NCI-H2107 treated with DMSO at 0.1 percent for 48 hours (cell line): ENCODE results near the gene IFIT2.
"Not testable (repeated sequence)": the region's sequence is repeated elsewhere in the genome, so short reads cannot be mapped to it uniquely, and the experiment has no call there.

Experiments used
- DNase-seq: peaks from one replicate; lab custom pipeline; 2025; ENCODE audit not compliant: unreplicated experiment; lab: John Stamatoyannopoulos, UW

Gene IFIT2

GRCh38 chr10:89306434-89307268, 4.8 kb downstream of the IFIT2 start:
- no peak for DNase-seq

GRCh38 chr10:89307269-89307577, 5.4 kb downstream of the IFIT2 start:
- DNase-seq: no peak

GRCh38 chr10:89308266-89308665, 6.4 kb downstream of the IFIT2 start:
- no peak for DNase-seq

GRCh38 chr10:89308736-89309135, 6.9 kb downstream of the IFIT2 start:
- DNase-seq: no peak

GRCh38 chr10:89309156-89310055, 7.6 kb downstream of the IFIT2 start:
- DNase-seq: no peak

GRCh38 chr10:89310056-89310893, 8.4 kb downstream of the IFIT2 start:
- no peak for DNase-seq

GRCh38 chr10:89312973-89313372, 11.1 kb downstream of the IFIT2 start:
- no peak for DNase-seq

GRCh38 chr10:89314676-89315075, 12.8 kb downstream of the IFIT2 start:
- no peak for DNase-seq

GRCh38 chr10:89318047-89318446, 16.2 kb downstream of the IFIT2 start:
- not testable (repeated sequence) for DNase-seq

- DNase-seq: not testable (repeated sequence)
Observed at GRCh38 chr10:89325081-89325480, 23.2 kb downstream of the IFIT2 start.

GRCh38 chr10:89325856-89326255, 24.0 kb downstream of the IFIT2 start:
- DNase-seq: not testable (repeated sequence)

GRCh38 chr10:89327803-89328441, 26.1 kb downstream of the IFIT2 start, which contains the start of gene IFIT3:
TSS of gene IFIT3 (plus strand) at chr10:89327997. CDS start at chr10:89328074, 77 bp downstream.
- DNase-seq: peak; percentile 55

- no peak for DNase-seq
Observed at GRCh38 chr10:89329151-89329550, 27.3 kb downstream of the IFIT2 start.

GRCh38 chr10:89330014-89330413, 28.2 kb downstream of the IFIT2 start:
- not testable (repeated sequence) for DNase-seq

- no peak for DNase-seq
Observed at GRCh38 chr10:89330537-89331212, 28.8 kb downstream of the IFIT2 start.

- not testable (repeated sequence) for DNase-seq
Observed at GRCh38 chr10:89331487-89332122, 29.8 kb downstream of the IFIT2 start.

- DNase-seq: peak; percentile 21
Observed at GRCh38 chr10:89332123-89332633, 30.3 kb downstream of the IFIT2 start.

GRCh38 chr10:89335226-89335625, 33.4 kb downstream of the IFIT2 start:
- DNase-seq: no peak

GRCh38 chr10:89336241-89336640, 34.4 kb downstream of the IFIT2 start:
- no peak for DNase-seq
